DOHH2 (cell line): Measurements from ENCODE around the gene SVBP.

Experiments
- H3F3A ChIP-seq: fragments of 200-600 bp; sonication (generic), shearing (Covaris generic); 2 replicates; pipeline ENCODE4 v1.6.0; 2016; ENCODE audit warnings: antibody characterized with exemption, mild to moderate bottlenecking; ENCODE audit not compliant: control insufficient read depth, insufficient read depth
- H3K27ac ChIP-seq: fragments of 200-600 bp; sonication (generic); 2 replicates; pipeline ENCODE4 v1.5.1; 2014; ENCODE audit warnings: low read depth, mild to moderate bottlenecking, low read length, moderate library complexity
- H3K27me3 ChIP-seq: fragments of 200-600 bp; sonication (generic); 2 replicates; pipeline ENCODE4 v1.6.1; 2014; ENCODE audit warnings: mild to moderate bottlenecking, low read length, mixed read lengths; ENCODE audit not compliant: control insufficient read depth
- H3K36me3 ChIP-seq: fragments of 200-600 bp; sonication (generic); 2 replicates; pipeline ENCODE4 v1.6.1; 2014; ENCODE audit warnings: mild to moderate bottlenecking, low read length, moderate library complexity, mixed read lengths; ENCODE audit not compliant: control insufficient read depth
- H3K4me1 ChIP-seq: fragments of 200-600 bp; sonication (generic); 2 replicates; pipeline ENCODE4 v1.6.1; 2014; ENCODE audit warnings: mild to moderate bottlenecking, low read length, mixed read lengths; ENCODE audit not compliant: control insufficient read depth
- H3K4me2 ChIP-seq: fragments of 200-600 bp; sonication (generic); 2 replicates; pipeline ENCODE4 v1.6.0; 2014; ENCODE audit warnings: mild to moderate bottlenecking, low read length, moderate library complexity
- H3K4me3 ChIP-seq: fragments of 200-600 bp; sonication (generic); 2 replicates; pipeline ENCODE4 v1.5.1; 2014; ENCODE audit warnings: mild to moderate bottlenecking, low read length, mixed read lengths
- H3K79me2 ChIP-seq: fragments of 200-600 bp; sonication (generic); 2 replicates; pipeline ENCODE4 v1.6.1; 2014; ENCODE audit warnings: mild to moderate bottlenecking, low read length, mixed read lengths; ENCODE audit not compliant: control insufficient read depth
- H3K9me2 ChIP-seq: fragments of 200-600 bp; sonication (generic); replicated peaks from 2 replicates; pipeline ENCODE4 v1.6.1; 2014; ENCODE audit warnings: mild to moderate bottlenecking, low read length, mixed read lengths; ENCODE audit not compliant: control insufficient read depth
- H3K9me3 ChIP-seq: fragments of 200-600 bp; sonication (generic); 2 replicates; pipeline ENCODE4 v1.6.1; 2014; ENCODE audit warnings: antibody characterized with exemption, low read length, mixed read lengths; ENCODE audit not compliant: control insufficient read depth, insufficient read depth
- H4K20me1 ChIP-seq: fragments of 200-600 bp; sonication (generic); 2 replicates; pipeline ENCODE4 v1.6.0; 2014; ENCODE audit warnings: low read depth, mild to moderate bottlenecking, antibody characterized with exemption, low read length, moderate library complexity; ENCODE audit not compliant: control insufficient read depth, insufficient read depth
- CTCF ChIP-seq: fragments of 200-600 bp; sonication (generic); IDR thresholded peaks from one replicate; pipeline ENCODE4 v1.5.1; 2014; ENCODE audit warnings: antibody characterized with exemption, mild to moderate bottlenecking, low read depth, low read length; ENCODE audit not compliant: poor library complexity, severe bottlenecking
- EZH2phosphoT487 ChIP-seq: fragments of 200-600 bp; sonication (generic); IDR thresholded peaks from 2 replicates; pipeline ENCODE4 v1.6.1; 2017; ENCODE audit warnings: borderline replicate concordance, mild to moderate bottlenecking, antibody characterized with exemption, low read length, moderate library complexity, mixed read lengths

The SVBP gene

GRCh38 chr1:42846257-42847110 is 29.3 kb upstream of the SVBP start, which contains the start of gene ZNF691:
Gene ZNF691, plus strand, starts transcription at chr1:42846613. Its CDS starts 3,046 bp downstream, at chr1:42849659.
- TF ChIP-seq CTCF (peak; percentile 58), EZH2phosphoT487 (no peak)
- Histone ChIP-seq H3K36me3 (peaks cover 37% of the 10 kb centered on the region), H3K27ac (peak within 1 kb of the TSS; percentile 48)

GRCh38 chr1:42845866-42846256 is 28.7 kb upstream of the SVBP start:
- Histone ChIP-seq H3K9me2 (no peaks in the 10 kb centered on the region), H3K36me3 (peaks cover 30% of the 10 kb centered on the region), H4K20me1 (no peaks in the 10 kb centered on the region), H3F3A (peaks cover 6% of the 10 kb centered on the region; the same call in 1 of the 2 replicates), H3K27ac (no peak overlapping the region), H3K79me2 (peaks cover 27% of the 10 kb centered on the region), H3K27me3 (no peaks in the 10 kb centered on the region), H3K4me3 (peak overlapping the region; percentile 95), H3K4me1 (peaks cover 32% of the 10 kb centered on the region), H3K4me2 (peak overlapping the region; percentile 84), H3K9me3 (no peaks in the 10 kb centered on the region; the same call in 1 of the 2 replicates)
- TF ChIP-seq CTCF: no peak
- no peak for TF ChIP-seq EZH2phosphoT487

More at GRCh38 chr1:42846257-42847110, 29.3 kb upstream of the SVBP start, which contains the start of gene ZNF691:
- Histone ChIP-seq H3K4me1 (peaks cover 38% of the 10 kb centered on the region), H3F3A (peaks cover 6% of the 10 kb centered on the region; the same call in 1 of the 2 replicates), H4K20me1 (no peaks in the 10 kb centered on the region), H3K4me2 (peak within 1 kb of the TSS; percentile 84), H3K4me3 (peak within 1 kb of the TSS; percentile 95), H3K9me3 (no peaks in the 10 kb centered on the region; the same call in 1 of the 2 replicates), H3K27me3 (no peaks in the 10 kb centered on the region), H3K79me2 (peaks cover 27% of the 10 kb centered on the region), H3K9me2 (no peaks in the 10 kb centered on the region)

GRCh38 chr1:42845193-42845592 is 28.0 kb upstream of the SVBP start:
- Histone ChIP-seq H3K9me2 (no peaks in the 10 kb centered on the region), H3K4me1 (peaks cover 27% of the 10 kb centered on the region)

More at GRCh38 chr1:42845193-42845592, 28.0 kb upstream of the SVBP start:
- H3K36me3 ChIP-seq: peaks cover 24% of the 10 kb centered on the region
- no peaks in the 10 kb centered on the region for H3K9me3 ChIP-seq
- H3K27ac ChIP-seq: no peak overlapping the region
- peaks cover 27% of the 10 kb centered on the region for H3K79me2 ChIP-seq
- peak overlapping the region; percentile 84 for H3K4me2 ChIP-seq
- no peak for TF ChIP-seq EZH2phosphoT487
- TF ChIP-seq CTCF: no peak
- no peaks in the 10 kb centered on the region for H3K27me3 ChIP-seq
- H3F3A ChIP-seq: peaks cover 6% of the 10 kb centered on the region; the same call in 1 of the 2 replicates
- H4K20me1 ChIP-seq: no peaks in the 10 kb centered on the region
- no peak overlapping the region; the same call in 1 of the 2 replicates for H3K4me3 ChIP-seq
